ENCODE measurements around the gene FGFR1OP2.

DNA sequence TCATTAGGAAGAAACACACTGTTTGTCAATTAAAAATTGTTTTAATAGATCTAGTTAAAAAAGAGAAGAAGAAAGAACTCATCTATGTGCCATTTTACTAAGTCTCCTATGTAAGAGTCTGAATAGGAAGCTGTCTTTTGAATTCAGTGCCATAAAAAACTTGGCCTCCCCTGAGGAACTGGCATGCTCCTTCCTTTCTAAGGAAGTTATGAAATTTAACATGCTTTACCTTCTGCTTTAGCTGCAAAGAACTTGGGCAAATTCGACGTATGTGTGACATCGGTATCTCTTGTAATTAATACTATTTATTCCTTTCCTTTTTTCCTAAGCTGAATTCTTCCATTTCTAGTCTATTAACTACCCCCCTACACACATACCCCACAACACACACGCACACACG, 63.4 kb downstream of the FGFR1OP2 start:
- TF ChIP-seq EZH2 (IDR thresholded peaks at IDR 0.05; ENCODE audit: low read length, missing control alignments): no peak
- TF ChIP-seq, protein P1, sequence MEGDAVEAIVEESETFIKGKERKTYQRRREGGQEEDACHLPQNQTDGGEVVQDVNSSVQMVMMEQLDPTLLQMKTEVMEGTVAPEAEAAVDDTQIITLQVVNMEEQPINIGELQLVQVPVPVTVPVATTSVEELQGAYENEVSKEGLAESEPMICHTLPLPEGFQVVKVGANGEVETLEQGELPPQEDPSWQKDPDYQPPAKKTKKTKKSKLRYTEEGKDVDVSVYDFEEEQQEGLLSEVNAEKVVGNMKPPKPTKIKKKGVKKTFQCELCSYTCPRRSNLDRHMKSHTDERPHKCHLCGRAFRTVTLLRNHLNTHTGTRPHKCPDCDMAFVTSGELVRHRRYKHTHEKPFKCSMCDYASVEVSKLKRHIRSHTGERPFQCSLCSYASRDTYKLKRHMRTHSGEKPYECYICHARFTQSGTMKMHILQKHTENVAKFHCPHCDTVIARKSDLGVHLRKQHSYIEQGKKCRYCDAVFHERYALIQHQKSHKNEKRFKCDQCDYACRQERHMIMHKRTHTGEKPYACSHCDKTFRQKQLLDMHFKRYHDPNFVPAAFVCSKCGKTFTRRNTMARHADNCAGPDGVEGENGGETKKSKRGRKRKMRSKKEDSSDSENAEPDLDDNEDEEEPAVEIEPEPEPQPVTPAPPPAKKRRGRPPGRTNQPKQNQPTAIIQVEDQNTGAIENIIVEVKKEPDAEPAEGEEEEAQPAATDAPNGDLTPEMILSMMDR (conservative IDR thresholded peaks at IDR 0.05 in 1 of 2, IDR thresholded peaks at IDR 0.05 in 1 of 2; ENCODE audit: low read depth in 1 of 2, low read length in 2 of 2): no peak

All from fibroblast of lung (primary cell).